MM.1S (cell line): Measurements from ENCODE around the gene AKR7A3.

Source experiments
- DNase-seq: peaks from one replicate; pipeline ENCODE4 v3.0.0-alpha.2; 2015
- H2AFZ ChIP-seq: fragments of 300-600 bp; sonication (generic); 2 replicates; pipeline ENCODE4 v1.6.0; 2016; ENCODE audit warnings: antibody characterized with exemption, low read length
- H3F3A ChIP-seq: fragments of 300-600 bp; sonication (generic); 2 replicates; pipeline ENCODE4 v1.6.1; 2016; ENCODE audit warnings: mild to moderate bottlenecking, antibody characterized with exemption, low read length, moderate library complexity, mixed read lengths; ENCODE audit not compliant: insufficient read depth
- H3K27ac ChIP-seq: fragments of 300-600 bp; sonication (generic); 2 replicates; pipeline ENCODE4 v1.5.1; 2016; ENCODE audit warnings: mild to moderate bottlenecking, low read length
- H3K27me3 ChIP-seq: fragments of 300-600 bp; sonication (generic); replicated peaks from 2 replicates; pipeline ENCODE4 v1.6.0; 2016; ENCODE audit warnings: low read length; ENCODE audit not compliant: insufficient read depth
- H3K36me3 ChIP-seq: fragments of 300-600 bp; sonication (generic); replicated peaks from 2 replicates; pipeline ENCODE4 v1.6.1; 2016; ENCODE audit warnings: mild to moderate bottlenecking, low read length, mixed read lengths; ENCODE audit not compliant: insufficient read depth
- H3K4me1 ChIP-seq: fragments of 300-600 bp; sonication (generic); 2 replicates; pipeline ENCODE4 v1.6.1; 2016; ENCODE audit warnings: low read length, mixed read lengths
- H3K4me2 ChIP-seq: fragments of 300-600 bp; sonication (generic); 2 replicates; pipeline ENCODE4 v1.6.0; 2016; ENCODE audit warnings: low read depth, low read length
- H3K4me3 ChIP-seq: fragments of 300-600 bp; sonication (generic); 2 replicates; pipeline ENCODE4 v1.5.1; 2016; ENCODE audit warnings: low read length, mixed read lengths
- H3K79me2 ChIP-seq: fragments of 300-600 bp; sonication (generic); 2 replicates; pipeline ENCODE4 v1.6.1; 2016; ENCODE audit warnings: mixed run types, low read length, mixed read lengths
- H3K9ac ChIP-seq: fragments of 300-600 bp; sonication (generic); 2 replicates; pipeline ENCODE4 v1.6.1; 2016; ENCODE audit warnings: low read length, mixed read lengths
- H3K9me2 ChIP-seq: fragments of 300-600 bp; sonication (generic); replicated peaks from 2 replicates; pipeline ENCODE4 v1.6.1; 2016; ENCODE audit warnings: mild to moderate bottlenecking, low read length, mixed read lengths; ENCODE audit not compliant: insufficient read depth
- H3K9me3 ChIP-seq: fragments of 300-600 bp; sonication (generic); replicated peaks from 2 replicates; pipeline ENCODE4 v1.6.1; 2016; ENCODE audit warnings: mild to moderate bottlenecking, low read length, mixed read lengths; ENCODE audit not compliant: insufficient read depth
- H4K20me1 ChIP-seq: fragments of 300-600 bp; sonication (generic); 2 replicates; pipeline ENCODE4 v1.6.1; 2016; ENCODE audit warnings: mild to moderate bottlenecking, low read length, moderate library complexity, mixed read lengths; ENCODE audit not compliant: insufficient read depth
- EZH2 ChIP-seq: fragments of 300-600 bp; sonication (generic); optimal IDR thresholded peaks from 2 replicates; pipeline ENCODE3; 2017; ENCODE audit warnings: low read depth, mild to moderate bottlenecking, antibody characterized with exemption, low read length, mixed read lengths
- EZH2phosphoT487 ChIP-seq: fragments of 300-600 bp; sonication (generic); IDR thresholded peaks from 2 replicates; pipeline ENCODE4 v1.6.1; 2018; ENCODE audit warnings: antibody characterized with exemption, low read length
- TF ChIP-seq, protein P1 (sequence below): fragments of 300-600 bp; sonication (generic); IDR thresholded peaks from 2 replicates; pipeline ENCODE4 v1.5.1; 2016; ENCODE audit warnings: antibody characterized with exemption, low read length, mixed read lengths

The AKR7A3 gene

DNA sequence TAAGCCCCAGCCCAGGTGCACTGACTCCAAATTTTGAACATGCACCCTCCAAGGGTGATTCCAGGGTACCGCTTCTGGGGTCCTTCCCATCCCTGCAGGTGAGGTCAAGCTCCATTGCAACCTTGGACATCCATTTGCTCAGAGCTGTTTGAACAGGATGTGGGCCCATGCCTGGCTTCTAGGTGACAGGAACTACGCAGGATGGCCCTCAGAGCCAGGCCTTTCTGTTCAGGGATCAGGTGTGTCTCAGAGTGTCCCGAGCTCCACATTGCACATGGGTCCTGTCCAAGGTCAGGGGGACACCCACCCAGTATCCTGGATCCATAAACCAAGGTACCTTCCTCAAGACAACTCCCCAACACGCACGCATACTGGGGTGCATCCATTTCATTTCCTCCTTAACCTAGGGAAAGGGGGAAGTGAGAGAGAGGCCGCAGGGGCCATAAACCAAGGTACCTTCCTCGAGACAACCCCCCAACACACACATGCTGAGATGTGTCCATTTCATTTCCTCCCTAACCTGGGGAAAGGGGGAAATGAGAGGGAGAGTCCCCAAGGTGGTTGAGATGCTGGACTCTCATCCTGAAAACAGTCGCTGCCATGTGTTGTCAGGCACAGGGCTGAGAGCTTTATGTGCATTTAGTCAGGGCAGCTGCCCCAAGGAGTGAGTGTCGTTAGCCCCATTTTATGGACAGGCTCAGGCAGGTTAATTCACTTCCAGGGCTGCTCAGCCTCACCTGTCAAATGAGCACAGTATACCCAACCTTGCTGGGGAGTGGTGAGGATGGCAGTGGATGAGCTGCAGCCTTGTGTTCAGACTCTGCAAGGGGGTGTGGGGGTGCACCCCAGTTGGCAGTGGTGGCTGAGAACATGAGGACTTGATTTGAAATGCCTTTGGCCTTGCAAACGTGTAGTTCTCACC is 25.7 kb upstream of the AKR7A3 start:
- H4K20me1 ChIP-seq, result no peaks in the 10 kb centered on the region
- no peak overlapping the region for H3K4me2 ChIP-seq
- no peak overlapping the region for H3K9ac ChIP-seq
- H3K79me2 ChIP-seq, result peaks cover 16% of the 10 kb centered on the region
- H3K9me3 ChIP-seq, result no peaks in the 10 kb centered on the region
- H3K36me3 ChIP-seq, result no peaks in the 10 kb centered on the region
- no peak overlapping the region for H3K27ac ChIP-seq
- H3K27me3 ChIP-seq, result no peaks in the 10 kb centered on the region
- H2AFZ ChIP-seq, result no peak overlapping the region
- H3K4me1 ChIP-seq, result peaks cover 15% of the 10 kb centered on the region; the same call in 1 of the 2 replicates
- DNase-seq, result no peak
- no peaks in the 10 kb centered on the region for H3F3A ChIP-seq
- H3K9me2 ChIP-seq, result no peaks in the 10 kb centered on the region
- no peak for TF ChIP-seq EZH2phosphoT487
- TF ChIP-seq, protein P1, sequence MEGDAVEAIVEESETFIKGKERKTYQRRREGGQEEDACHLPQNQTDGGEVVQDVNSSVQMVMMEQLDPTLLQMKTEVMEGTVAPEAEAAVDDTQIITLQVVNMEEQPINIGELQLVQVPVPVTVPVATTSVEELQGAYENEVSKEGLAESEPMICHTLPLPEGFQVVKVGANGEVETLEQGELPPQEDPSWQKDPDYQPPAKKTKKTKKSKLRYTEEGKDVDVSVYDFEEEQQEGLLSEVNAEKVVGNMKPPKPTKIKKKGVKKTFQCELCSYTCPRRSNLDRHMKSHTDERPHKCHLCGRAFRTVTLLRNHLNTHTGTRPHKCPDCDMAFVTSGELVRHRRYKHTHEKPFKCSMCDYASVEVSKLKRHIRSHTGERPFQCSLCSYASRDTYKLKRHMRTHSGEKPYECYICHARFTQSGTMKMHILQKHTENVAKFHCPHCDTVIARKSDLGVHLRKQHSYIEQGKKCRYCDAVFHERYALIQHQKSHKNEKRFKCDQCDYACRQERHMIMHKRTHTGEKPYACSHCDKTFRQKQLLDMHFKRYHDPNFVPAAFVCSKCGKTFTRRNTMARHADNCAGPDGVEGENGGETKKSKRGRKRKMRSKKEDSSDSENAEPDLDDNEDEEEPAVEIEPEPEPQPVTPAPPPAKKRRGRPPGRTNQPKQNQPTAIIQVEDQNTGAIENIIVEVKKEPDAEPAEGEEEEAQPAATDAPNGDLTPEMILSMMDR, result no peak
- H3K4me3 ChIP-seq, result no peak overlapping the region

GRCh38 chr1:19313636-19313959 is 25.0 kb upstream of the AKR7A3 start:
- peaks cover 16% of the 10 kb centered on the region for H3K79me2 ChIP-seq
- H3K4me3 ChIP-seq, result no peak overlapping the region
- H4K20me1 ChIP-seq, result no peaks in the 10 kb centered on the region
- no peak overlapping the region for H3K4me2 ChIP-seq
- peaks cover 15% of the 10 kb centered on the region; the same call in 1 of the 2 replicates for H3K4me1 ChIP-seq
- no peaks in the 10 kb centered on the region for H3K9me2 ChIP-seq
- H3K27me3 ChIP-seq, result no peaks in the 10 kb centered on the region
- H3F3A ChIP-seq, result no peaks in the 10 kb centered on the region
- TF ChIP-seq, protein P1, result no peak
- TF ChIP-seq EZH2 (no peak), EZH2phosphoT487 (no peak)
- no peak overlapping the region for H3K9ac ChIP-seq
- H3K9me3 ChIP-seq, result no peaks in the 10 kb centered on the region
- no peak overlapping the region for H2AFZ ChIP-seq
- no peak overlapping the region for H3K27ac ChIP-seq
- no peak for DNase-seq
- H3K36me3 ChIP-seq, result no peaks in the 10 kb centered on the region

DNA sequence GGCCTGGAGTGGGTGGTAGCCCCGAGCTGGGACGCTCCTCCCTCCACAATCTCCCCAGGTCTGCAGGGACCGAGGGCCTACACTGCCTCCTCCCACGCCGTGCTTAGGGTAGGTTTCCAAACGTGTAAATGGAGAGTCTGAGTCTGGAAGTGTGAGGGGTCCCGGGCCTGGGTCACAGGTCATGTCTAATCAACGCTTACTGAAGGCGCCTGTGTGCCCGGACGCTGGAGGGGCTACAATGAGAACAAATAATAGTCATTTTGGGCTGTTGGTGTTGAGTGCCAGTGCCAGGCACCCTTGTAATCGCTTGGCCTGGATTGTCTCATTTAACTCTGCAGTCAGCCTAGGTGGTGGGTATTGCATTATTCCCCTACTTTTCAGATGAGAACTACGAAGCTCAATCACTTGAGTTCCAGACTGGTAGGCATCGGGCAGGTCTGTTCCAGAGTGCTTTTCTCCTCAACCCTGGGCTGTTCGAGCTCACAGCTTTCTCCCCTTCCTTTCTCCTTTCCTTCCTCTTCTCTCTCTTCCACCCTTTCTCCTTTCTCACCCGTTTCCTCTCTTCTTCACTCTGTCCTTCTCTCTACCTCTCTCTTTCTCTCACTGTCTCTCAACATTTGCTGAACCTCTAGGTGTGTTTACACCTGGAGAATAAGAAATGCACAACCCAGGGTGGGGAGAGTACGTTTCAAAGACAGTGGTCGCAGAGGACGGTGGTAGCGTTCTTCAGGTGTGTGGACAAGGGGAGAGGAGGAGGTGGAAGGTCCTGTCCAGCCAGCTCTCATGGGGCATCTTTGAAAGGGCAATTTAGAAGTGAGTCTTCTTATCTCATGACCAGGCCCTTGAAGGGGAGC is 24.4 kb upstream of the AKR7A3 start:
- no peaks in the 10 kb centered on the region for H3K36me3 ChIP-seq
- TF ChIP-seq EZH2 (no peak), EZH2phosphoT487 (no peak)
- TF ChIP-seq, protein P1, result no peak
- H3K4me3 ChIP-seq, result peak overlapping the region; percentile 97
- peaks cover 16% of the 10 kb centered on the region for H3K79me2 ChIP-seq
- no peaks in the 10 kb centered on the region for H3K9me3 ChIP-seq
- no peaks in the 10 kb centered on the region for H3F3A ChIP-seq
- no peaks in the 10 kb centered on the region for H4K20me1 ChIP-seq
- H3K4me2 ChIP-seq, result peak overlapping the region; percentile 92
- no peaks in the 10 kb centered on the region for H3K9me2 ChIP-seq
- H3K4me1 ChIP-seq, result peaks cover 15% of the 10 kb centered on the region; the same call in 1 of the 2 replicates
- peak overlapping the region; percentile 95 for H2AFZ ChIP-seq
- no peaks in the 10 kb centered on the region for H3K27me3 ChIP-seq
- H3K27ac ChIP-seq, result no peak overlapping the region
- peak overlapping the region; percentile 94 for H3K9ac ChIP-seq
- DNase-seq, result peak; percentile 9
